PC-3 (cell line): ENCODE data around the gene PRR15L. TPM values are rescaled to one million over a fixed set of nuclear protein-coding genes. Genes with fewer than 3 reads are reported as not detected.

ENCODE experiments used
- ATAC-seq: fragments of 200-7000 bp; cut with Tn5 transposase; 2 replicates; pipeline ENCODE4 v1.9.1; 2020; ENCODE audit warnings: mild to moderate bottlenecking, moderate library complexity
- BruUV-seq: library from RNA; stranded (reverse); fragments of 400-500 nt; replicated peaks from 2 replicates; lab custom pipeline; 2021; lab: Mats Ljungman, UMichigan
- CTCF ChIA-PET: fragments of 300-600 bp; sonication (Branson Sonifier 250); formaldehyde crosslinking; loops from one replicate; lab custom pipeline; 2022; ENCODE audit warnings: antibody characterized with exemption; lab: Charles Lee
- POLR2A ChIA-PET: fragments of 300-600 bp; sonication (Branson Sonifier 250); formaldehyde crosslinking; loops from one replicate; lab custom pipeline; 2022; ENCODE audit warnings: antibody characterized with exemption; ENCODE audit not compliant: unreplicated experiment; lab: Charles Lee
- DNase-seq: peaks from one replicate; pipeline ENCODE4 v3.0.0-alpha.2; 2015
- H2AFZ ChIP-seq: fragments of 300-600 bp; sonication (generic); 2 replicates; pipeline ENCODE4 v1.6.0; 2016; ENCODE audit warnings: antibody characterized with exemption, low read length
- H3F3A ChIP-seq: fragments of 300-600 bp; sonication (generic); one replicate; pipeline ENCODE4 v1.6.0; 2017; ENCODE audit warnings: antibody characterized with exemption, low read length, control low read depth, mild to moderate bottlenecking; ENCODE audit not compliant: unreplicated experiment
- H3K27ac ChIP-seq: fragments of 300-600 bp; sonication (generic); 2 replicates; pipeline ENCODE4 v1.5.1; 2016; ENCODE audit warnings: mild to moderate bottlenecking, low read length
- H3K27me3 ChIP-seq: fragments of 300-600 bp; sonication (generic); 2 replicates; pipeline ENCODE4 v1.6.1; 2016; ENCODE audit warnings: low read length, mixed read lengths
- H3K36me3 ChIP-seq: fragments of 300-600 bp; sonication (generic); 2 replicates; pipeline ENCODE4 v1.6.1; 2016; ENCODE audit warnings: low read depth, mixed run types, low read length, mixed read lengths
- H3K4me1 ChIP-seq: fragments of 300-600 bp; sonication (generic); 2 replicates; pipeline ENCODE4 v1.5.1; 2016; ENCODE audit warnings: low read length; ENCODE audit not compliant: insufficient read depth
- H3K4me2 ChIP-seq: fragments of 300-600 bp; sonication (generic); 2 replicates; pipeline ENCODE4 v1.6.0; 2016; ENCODE audit warnings: low read length
- H3K4me3 ChIP-seq: fragments of 300-600 bp; sonication (generic); 2 replicates; pipeline ENCODE4 v1.5.1; 2016; ENCODE audit warnings: mild to moderate bottlenecking, low read length, mixed read lengths
- H3K79me2 ChIP-seq: fragments of 300-600 bp; sonication (generic); 2 replicates; pipeline ENCODE4 v1.6.1; 2017; ENCODE audit warnings: low read length, mixed read lengths
- H3K9ac ChIP-seq: fragments of 300-600 bp; sonication (generic); 2 replicates; pipeline ENCODE4 v1.6.0; 2016; ENCODE audit warnings: mild to moderate bottlenecking, low read length
- H3K9me2 ChIP-seq: fragments of 300-600 bp; sonication (generic); replicated peaks from 2 replicates; pipeline ENCODE4 v1.6.1; 2016; ENCODE audit warnings: mixed run types, low read length, mixed read lengths
- H3K9me3 ChIP-seq: fragments of 300-600 bp; sonication (generic); 2 replicates; pipeline ENCODE4 v1.6.1; 2016; ENCODE audit warnings: low read length, mixed read lengths
- H4K20me1 ChIP-seq: fragments of 300-600 bp; sonication (generic); 2 replicates; pipeline ENCODE4 v1.6.1; 2016; ENCODE audit warnings: low read length, mixed read lengths
- EZH2 ChIP-seq: fragments of 300-600 bp; sonication (generic); IDR thresholded peaks from one replicate; pipeline ENCODE4 v1.6.1; 2017; ENCODE audit warnings: antibody characterized with exemption, mild to moderate bottlenecking, low read length; ENCODE audit not compliant: unreplicated experiment
- EZH2phosphoT487 ChIP-seq: fragments of 300-600 bp; sonication (generic); IDR thresholded peaks from 2 replicates; pipeline ENCODE4 v1.6.1; 2018; ENCODE audit warnings: mild to moderate bottlenecking, antibody characterized with exemption, low read length, borderline replicate concordance
- intact Hi-C: fragments of 100-400 bp; cut with micrococcal nuclease; formaldehyde crosslinking; loops from 2 replicates; pipeline ENCODE4 v1.9.0; 2023
- total RNA-seq: library from RNA; depleted of rRNA; stranded (reverse); fragments of >200 nt; gene quantifications from 2 replicates; pipeline ENCODE4 v1.2.3, GENCODE V29; 2014
- TF ChIP-seq, protein P1 (sequence below): fragments of 300-600 bp; sonication (generic); conservative IDR thresholded peaks from 2 replicates; pipeline ENCODE4 v1.5.1; 2017; ENCODE audit warnings: antibody characterized with exemption, low read depth, mild to moderate bottlenecking, low read length

Gene PRR15L
- total RNA-seq, 1 experiment from 2014 or later = 6.0 TPM

DNA sequence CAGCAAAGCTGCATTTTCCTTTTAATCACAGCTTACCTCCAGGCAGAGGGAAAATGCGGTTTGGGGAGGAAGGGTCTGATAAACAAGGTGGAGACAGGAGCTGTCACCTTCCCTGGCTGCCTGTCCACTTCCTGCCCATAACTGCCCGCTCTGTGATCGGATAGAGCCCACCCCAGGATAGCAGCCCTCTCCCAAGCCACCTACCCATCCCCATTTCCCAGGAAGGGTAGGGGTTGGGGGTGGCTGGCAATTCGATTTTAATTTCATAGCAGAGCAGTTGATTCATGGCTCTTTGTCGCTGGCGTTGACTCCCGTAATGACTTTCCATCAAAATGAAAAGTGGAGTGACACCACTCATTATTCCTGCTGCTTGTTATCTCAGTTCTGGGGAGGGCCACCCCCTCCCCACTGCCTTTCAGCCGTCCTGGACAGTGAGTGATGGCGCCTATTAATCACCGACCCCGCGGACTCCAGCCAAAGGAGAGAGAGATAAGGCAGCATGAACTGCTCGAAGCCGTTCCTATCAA, 24.5 kb upstream of the PRR15L start:
- Histone ChIP-seq H3K4me1 (no peaks in the 10 kb centered on the region), H3K79me2 (no peaks in the 10 kb centered on the region), H4K20me1 (no peaks in the 10 kb centered on the region), H3K9me3 (no peaks in the 10 kb centered on the region), H3K27me3 (no peaks in the 10 kb centered on the region), H3K27ac (no peak overlapping the region), H3K9ac (no peak overlapping the region), H3K4me3 (no peak overlapping the region), H3K36me3 (peaks cover 56% of the 10 kb centered on the region), H3K4me2 (no peak overlapping the region), H3K9me2 (no peaks in the 10 kb centered on the region), H3F3A (no peaks in the 10 kb centered on the region), H2AFZ (no peak overlapping the region)
- intact Hi-C loops = no loop called here
- DNase-seq (no peak), ATAC-seq (no peak)
- ChIA-PET CTCF (interaction anchor here (0.6 kb wide), 1 partner anchor 35 kb away, joined by 3 read pairs; no protein-coding TSS in a partner anchor), POLR2A (no interaction called here)
- no peak for TF ChIP-seq EZH2
- TF ChIP-seq, protein P1, sequence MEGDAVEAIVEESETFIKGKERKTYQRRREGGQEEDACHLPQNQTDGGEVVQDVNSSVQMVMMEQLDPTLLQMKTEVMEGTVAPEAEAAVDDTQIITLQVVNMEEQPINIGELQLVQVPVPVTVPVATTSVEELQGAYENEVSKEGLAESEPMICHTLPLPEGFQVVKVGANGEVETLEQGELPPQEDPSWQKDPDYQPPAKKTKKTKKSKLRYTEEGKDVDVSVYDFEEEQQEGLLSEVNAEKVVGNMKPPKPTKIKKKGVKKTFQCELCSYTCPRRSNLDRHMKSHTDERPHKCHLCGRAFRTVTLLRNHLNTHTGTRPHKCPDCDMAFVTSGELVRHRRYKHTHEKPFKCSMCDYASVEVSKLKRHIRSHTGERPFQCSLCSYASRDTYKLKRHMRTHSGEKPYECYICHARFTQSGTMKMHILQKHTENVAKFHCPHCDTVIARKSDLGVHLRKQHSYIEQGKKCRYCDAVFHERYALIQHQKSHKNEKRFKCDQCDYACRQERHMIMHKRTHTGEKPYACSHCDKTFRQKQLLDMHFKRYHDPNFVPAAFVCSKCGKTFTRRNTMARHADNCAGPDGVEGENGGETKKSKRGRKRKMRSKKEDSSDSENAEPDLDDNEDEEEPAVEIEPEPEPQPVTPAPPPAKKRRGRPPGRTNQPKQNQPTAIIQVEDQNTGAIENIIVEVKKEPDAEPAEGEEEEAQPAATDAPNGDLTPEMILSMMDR = no peak
- BruUV-seq = no TSS peak

DNA sequence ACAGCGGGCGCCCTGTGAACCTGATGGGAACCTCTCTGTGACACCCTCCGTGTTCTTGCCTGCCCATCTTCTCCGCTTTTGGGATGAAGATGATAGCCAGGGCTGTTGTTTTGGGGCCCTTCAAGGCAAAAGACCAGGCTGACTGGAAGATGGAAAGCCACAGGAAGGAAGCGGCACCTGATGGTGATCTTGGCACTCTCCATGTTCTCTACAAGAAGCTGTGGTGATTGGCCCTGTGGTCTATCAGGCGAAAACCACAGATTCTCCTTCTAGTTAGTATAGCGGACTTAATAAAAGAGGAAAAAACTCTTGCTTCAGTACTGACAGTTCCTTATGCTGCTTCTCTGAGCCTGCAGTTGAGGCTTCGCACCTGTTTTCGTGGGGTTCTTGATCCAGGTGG, 23.8 kb upstream of the PRR15L start:
- ChIA-PET POLR2A (no interaction called here), CTCF (no interaction called here)
- Histone ChIP-seq H3K9me2 (no peaks in the 10 kb centered on the region), H3K4me3 (no peak overlapping the region), H2AFZ (no peak overlapping the region), H4K20me1 (no peaks in the 10 kb centered on the region), H3K36me3 (peaks cover 56% of the 10 kb centered on the region), H3F3A (no peaks in the 10 kb centered on the region), H3K9ac (no peak overlapping the region), H3K4me1 (no peaks in the 10 kb centered on the region), H3K79me2 (no peaks in the 10 kb centered on the region), H3K4me2 (no peak overlapping the region), H3K9me3 (no peaks in the 10 kb centered on the region), H3K27me3 (no peaks in the 10 kb centered on the region), H3K27ac (no peak overlapping the region)
- no peak for ATAC-seq
- TF ChIP-seq, protein P1 = no peak
- no peak for TF ChIP-seq EZH2phosphoT487
- no TSS peak for BruUV-seq
- intact Hi-C loops = no loop called here
- no peak for DNase-seq

DNA sequence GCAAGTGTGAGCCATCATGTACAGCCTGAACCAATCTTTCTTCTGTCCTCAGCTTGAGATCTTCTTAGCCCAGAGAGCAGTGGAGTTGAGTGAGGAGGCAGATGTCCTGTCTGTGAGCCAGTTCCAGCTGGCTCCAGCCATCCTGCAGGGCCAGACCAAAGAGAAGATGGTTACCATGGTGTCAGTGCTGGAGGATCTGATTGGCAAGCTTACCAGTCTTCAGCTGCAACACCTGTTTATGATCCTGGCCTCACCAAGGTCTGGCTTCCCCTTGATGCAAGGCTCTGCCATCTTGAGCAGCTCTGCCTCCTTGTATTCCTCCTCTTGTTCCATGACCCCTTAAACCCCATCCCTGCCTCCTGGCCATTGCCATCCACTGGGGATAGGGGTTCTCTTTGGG, 22.9 kb upstream of the PRR15L start:
- Histone ChIP-seq H3F3A (no peaks in the 10 kb centered on the region), H3K4me3 (no peak overlapping the region), H3K36me3 (peaks cover 61% of the 10 kb centered on the region), H4K20me1 (no peaks in the 10 kb centered on the region), H3K27ac (no peak overlapping the region), H3K27me3 (no peaks in the 10 kb centered on the region), H3K4me2 (no peak overlapping the region), H3K9ac (no peak overlapping the region), H3K4me1 (no peaks in the 10 kb centered on the region), H2AFZ (no peak overlapping the region), H3K9me2 (no peaks in the 10 kb centered on the region), H3K79me2 (no peaks in the 10 kb centered on the region), H3K9me3 (no peaks in the 10 kb centered on the region)
- DNase-seq (no peak), ATAC-seq (no peak)
- TF ChIP-seq, protein P1 = no peak
- TF ChIP-seq EZH2 (no peak), EZH2phosphoT487 (no peak)
- CTCF ChIA-PET = no interaction called here
- BruUV-seq = no TSS peak
- intact Hi-C loops = no loop called here
- POLR2A ChIA-PET = no interaction called here
